Prostate gland (tissue), 2 donors: ENCODE measurements around the gene PAN3. TPM values are rescaled to one million over a fixed set of nuclear protein-coding genes. Genes with fewer than 3 reads are reported as not detected.

Experiments
- DNase-seq: peaks from one replicate; pipeline ENCODE4 v3.0.0-alpha.2; 2019; ENCODE audit warnings: low spot score
- H3K27ac ChIP-seq, 2 donors: fragments of 200-600 bp; sonication (generic); 2 replicates each; pipeline ENCODE4 v1.5.1; 2017 to 2019
- H3K27me3 ChIP-seq: fragments of 200-600 bp; sonication (generic); replicated peaks from 2 replicates; pipeline ENCODE4 v1.5.1; 2019; ENCODE audit not compliant: insufficient read depth
- H3K36me3 ChIP-seq, 2 donors: fragments of 200-600 bp; sonication (generic); 1 replicate in 1 of 2; 2 replicates in 1 of 2; pipeline versions ENCODE4 v1.5.1 to v1.8.1; 2017 to 2019
- H3K4me1 ChIP-seq: fragments of 200-600 bp; sonication (generic); replicated peaks from 2 replicates; pipeline ENCODE4 v1.5.1; 2019
- H3K4me3 ChIP-seq, 2 donors: fragments of 200-600 bp; sonication (generic); 2 replicates each; pipeline ENCODE4 v1.5.1; 2017 to 2019
- H3K9me3 ChIP-seq: fragments of 200-600 bp; sonication (generic); 2 replicates; pipeline ENCODE4 v1.5.1; 2017
- POLR2A ChIP-seq: fragments of 450-650 bp; IDR thresholded peaks from one replicate; pipeline ENCODE4 v1.6.1; 2016; ENCODE audit warnings: antibody characterized with exemption, mild to moderate bottlenecking
- POLR2AphosphoS5 ChIP-seq: sonication (generic); formaldehyde crosslinking; IDR thresholded peaks from one replicate; pipeline ENCODE4 v1.6.1; 2017; ENCODE audit warnings: antibody characterized with exemption
- WGBS: methylation state at CpG from one replicate; pipeline ENCODE4 v1.1.5; 2018; 5-methylcytosine and 5-hydroxymethylcytosine counted together
- intact Hi-C: fragments of 100-400 bp; cut with DNase I; formaldehyde crosslinking; loops from one replicate; pipeline ENCODE4 v1.14.2; 2022
- total RNA-seq, 2 donors: library from RNA; depleted of rRNA; stranded (reverse); fragments of >200 nt; gene quantifications; one replicate each; pipeline ENCODE4 v1.1.0, GENCODE V29; 2016
- TF ChIP-seq, protein P1 (sequence below), 4 experiments: fragments of 200-600 bp in 2 of 4; fragments of 450-650 bp in 2 of 4; sonication (generic) in 2 of 4; IDR thresholded peaks; 1 replicate in 3 of 4; 2 replicates in 1 of 4; pipeline ENCODE4 v1.5.1; 2016 to 2019; ENCODE audit warnings: antibody characterized with exemption in 4 of 4, mild to moderate bottlenecking in 2 of 4, moderate library complexity in 2 of 4

Gene PAN3
- total RNA-seq, 2 donors from 2014 or later, result 31.4 to 51.7 TPM

GRCh38 chr13:28204043-28204442 is 65.7 kb downstream of the PAN3 start:
- Histone ChIP-seq H3K27me3 (no peaks in the 10 kb centered on the region), H3K4me3 (no peak overlapping the region), H3K36me3 (no peaks in the 10 kb centered on the region), H3K27ac (no peak overlapping the region), H3K4me1 (no peaks in the 10 kb centered on the region), H3K9me3 (no peaks in the 10 kb centered on the region)
- WGBS, result 95% methylated on average over 5 of the region's 5 CpGs
- TF ChIP-seq, protein P1, sequence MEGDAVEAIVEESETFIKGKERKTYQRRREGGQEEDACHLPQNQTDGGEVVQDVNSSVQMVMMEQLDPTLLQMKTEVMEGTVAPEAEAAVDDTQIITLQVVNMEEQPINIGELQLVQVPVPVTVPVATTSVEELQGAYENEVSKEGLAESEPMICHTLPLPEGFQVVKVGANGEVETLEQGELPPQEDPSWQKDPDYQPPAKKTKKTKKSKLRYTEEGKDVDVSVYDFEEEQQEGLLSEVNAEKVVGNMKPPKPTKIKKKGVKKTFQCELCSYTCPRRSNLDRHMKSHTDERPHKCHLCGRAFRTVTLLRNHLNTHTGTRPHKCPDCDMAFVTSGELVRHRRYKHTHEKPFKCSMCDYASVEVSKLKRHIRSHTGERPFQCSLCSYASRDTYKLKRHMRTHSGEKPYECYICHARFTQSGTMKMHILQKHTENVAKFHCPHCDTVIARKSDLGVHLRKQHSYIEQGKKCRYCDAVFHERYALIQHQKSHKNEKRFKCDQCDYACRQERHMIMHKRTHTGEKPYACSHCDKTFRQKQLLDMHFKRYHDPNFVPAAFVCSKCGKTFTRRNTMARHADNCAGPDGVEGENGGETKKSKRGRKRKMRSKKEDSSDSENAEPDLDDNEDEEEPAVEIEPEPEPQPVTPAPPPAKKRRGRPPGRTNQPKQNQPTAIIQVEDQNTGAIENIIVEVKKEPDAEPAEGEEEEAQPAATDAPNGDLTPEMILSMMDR (IDR thresholded peaks at IDR 0.05), result no peak
- no peak for TF ChIP-seq POLR2AphosphoS5
- intact Hi-C loops, result no loop called here
- no peak for DNase-seq

DNA sequence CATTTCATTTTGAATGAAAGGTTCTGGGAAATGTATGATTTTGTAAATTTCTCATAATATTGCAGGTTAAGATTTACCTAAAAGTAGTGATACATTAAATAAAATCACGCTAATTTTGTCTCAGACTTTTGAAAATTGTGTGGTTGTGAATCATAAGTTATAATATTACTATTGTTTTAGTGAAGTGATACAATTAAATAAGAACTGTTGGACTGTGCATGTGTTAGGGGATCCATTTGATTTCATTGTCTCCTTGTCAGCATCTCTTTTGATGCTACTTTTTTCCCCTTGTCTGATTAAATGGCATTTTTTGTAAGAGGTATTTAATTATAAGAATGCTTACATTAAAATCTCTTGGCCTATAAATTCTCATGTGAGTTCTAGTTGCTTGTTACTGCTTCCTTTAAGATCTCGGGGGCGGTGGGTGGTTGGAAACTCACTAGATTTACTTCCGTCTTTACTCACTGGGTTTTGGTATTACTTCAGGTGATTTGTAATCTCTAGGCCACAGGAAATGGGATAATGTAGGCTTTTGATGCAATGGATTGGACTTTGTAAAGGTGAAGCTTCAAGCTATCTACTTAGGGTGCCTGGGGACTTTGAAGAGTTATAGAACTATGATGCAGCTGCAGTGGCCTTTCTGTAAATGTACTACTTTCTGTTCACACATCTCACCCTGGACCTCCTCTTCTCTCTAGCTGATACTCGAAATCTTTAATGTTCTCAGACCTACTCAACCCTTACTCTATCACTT is 66.5 kb downstream of the PAN3 start:
- 97% methylated on average over 5 of the region's 5 CpGs for WGBS
- Histone ChIP-seq H3K27me3 (no peaks in the 10 kb centered on the region), H3K9me3 (no peaks in the 10 kb centered on the region), H3K27ac (no peak overlapping the region), H3K4me3 (no peak overlapping the region), H3K4me1 (no peaks in the 10 kb centered on the region), H3K36me3 (no peaks in the 10 kb centered on the region)
- TF ChIP-seq, protein P1 (IDR thresholded peaks at IDR 0.05), result no peak
- TF ChIP-seq POLR2AphosphoS5, result no peak
- TF ChIP-seq POLR2A, result no peak
- DNase-seq, result no peak
- intact Hi-C loops, result no loop called here

- no peak overlapping the region for H3K27ac ChIP-seq
- H3K27me3 ChIP-seq, result no peaks in the 10 kb centered on the region
- no peaks in the 10 kb centered on the region for H3K4me1 ChIP-seq
- intact Hi-C loops, result no loop called here
- H3K9me3 ChIP-seq, result no peaks in the 10 kb centered on the region
- H3K4me3 ChIP-seq, result no peak overlapping the region
- no peak for DNase-seq
- 88% methylated on average over 4 of the region's 4 CpGs for WGBS
- TF ChIP-seq POLR2A, result no peak
- TF ChIP-seq, protein P1 (IDR thresholded peaks at IDR 0.05), result no peak
- TF ChIP-seq POLR2AphosphoS5, result no peak
- H3K36me3 ChIP-seq, result no peaks in the 10 kb centered on the region
These were observed 80.3 kb downstream of the PAN3 start for GRCh38 chr13:28218679-28219078.

- intact Hi-C loops, result no loop called here
- no peaks in the 10 kb centered on the region for H3K27me3 ChIP-seq
- no peak overlapping the region for H3K4me3 ChIP-seq
- no peaks in the 10 kb centered on the region for H3K36me3 ChIP-seq
- TF ChIP-seq, protein P1 (IDR thresholded peaks at IDR 0.05), result no peak
- TF ChIP-seq POLR2A (no peak), POLR2AphosphoS5 (no peak)
- 99% methylated on average over 4 of the region's 4 CpGs for WGBS
- no peak overlapping the region for H3K27ac ChIP-seq
- H3K9me3 ChIP-seq, result no peaks in the 10 kb centered on the region
- DNase-seq, result no peak
- H3K4me1 ChIP-seq, result no peaks in the 10 kb centered on the region
These were observed 81.2 kb downstream of the PAN3 start for GRCh38 chr13:28219408-28220099.

GRCh38 chr13:28220166-28220565 is 81.8 kb downstream of the PAN3 start:
- no peaks in the 10 kb centered on the region for H3K4me1 ChIP-seq
- no peak overlapping the region for H3K27ac ChIP-seq
- intact Hi-C loops, result no loop called here
- no peaks in the 10 kb centered on the region for H3K27me3 ChIP-seq
- no peaks in the 10 kb centered on the region for H3K36me3 ChIP-seq
- H3K9me3 ChIP-seq, result no peaks in the 10 kb centered on the region
- WGBS, result 97% methylated on average over 4 of the region's 4 CpGs
- TF ChIP-seq POLR2AphosphoS5, result no peak
- no peak for DNase-seq
- no peak overlapping the region for H3K4me3 ChIP-seq
